Measurements from ENCODE around the gene PLK1. TPM values are rescaled to one million over a fixed set of nuclear protein-coding genes. Genes with fewer than 3 reads are reported as not detected.

Gene PLK1
- total and polyA plus RNA-seq, 2 of the 13 experiments (the other 11 are each of a cell fraction or from before 2014, with no cell fraction given): 71.5 to 76.3 TPM

DNA sequence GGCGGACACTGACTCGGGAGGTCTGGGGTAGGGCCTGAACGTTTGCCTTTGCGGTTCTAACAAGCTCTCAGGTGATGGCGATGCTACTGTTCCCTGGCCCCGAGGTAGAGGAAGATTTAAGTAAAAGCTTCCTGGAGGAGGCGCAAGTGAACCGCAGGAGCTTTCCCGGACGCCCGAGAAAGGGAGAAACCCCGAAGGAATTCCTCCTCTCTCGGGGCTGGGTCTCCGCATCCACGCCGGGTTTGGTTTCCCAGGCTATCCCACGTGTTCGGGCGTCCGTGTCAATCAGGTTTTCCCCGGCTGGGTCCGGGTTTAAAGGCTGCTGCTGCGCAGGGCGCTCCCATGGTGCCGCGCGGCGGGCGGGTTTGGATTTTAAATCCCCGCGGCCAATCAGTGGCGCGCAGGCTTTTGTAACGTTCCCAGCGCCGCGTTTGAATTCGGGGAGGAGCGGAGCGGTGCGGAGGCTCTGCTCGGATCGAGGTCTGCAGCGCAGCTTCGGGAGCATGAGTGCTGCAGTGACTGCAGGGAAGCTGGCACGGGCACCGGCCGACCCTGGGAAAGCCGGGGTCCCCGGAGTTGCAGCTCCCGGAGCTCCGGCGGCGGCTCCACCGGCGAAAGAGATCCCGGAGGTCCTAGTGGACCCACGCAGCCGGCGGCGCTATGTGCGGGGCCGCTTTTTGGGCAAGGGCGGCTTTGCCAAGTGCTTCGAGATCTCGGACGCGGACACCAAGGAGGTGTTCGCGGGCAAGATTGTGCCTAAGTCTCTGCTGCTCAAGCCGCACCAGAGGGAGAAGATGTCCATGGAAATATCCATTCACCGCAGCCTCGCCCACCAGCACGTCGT is at the start of gene PLK1 (continued):
- peak; percentile 94 for TF ChIP-seq GATAD1 (CRISPR knock-in tag; IDR thresholded peaks at IDR 0.05)
- TF ChIP-seq ZNF235 (CRISPR knock-in tag; IDR thresholded peaks at IDR 0.05; ENCODE audit: borderline replicate concordance): no peak
- TF ChIP-seq ZNF256 (CRISPR knock-in tag; conservative IDR thresholded peaks at IDR 0.05): peak; percentile 60; the same call in 1 of the 2 replicates
- TF ChIP-seq ATF7 (IDR thresholded peaks at IDR 0.05): no peak
- TF ChIP-seq ATF7 (CRISPR knock-in tag; IDR thresholded peaks at IDR 0.05): 0 out of 2 replicates have a peak, but pooled peaks have one; percentile 13
- no peak for TF ChIP-seq ZNF225 (CRISPR knock-in tag; IDR thresholded peaks at IDR 0.05)
- no peak for TF ChIP-seq RORA (CRISPR knock-in tag; IDR thresholded peaks at IDR 0.05)
- TF ChIP-seq, protein P1, sequence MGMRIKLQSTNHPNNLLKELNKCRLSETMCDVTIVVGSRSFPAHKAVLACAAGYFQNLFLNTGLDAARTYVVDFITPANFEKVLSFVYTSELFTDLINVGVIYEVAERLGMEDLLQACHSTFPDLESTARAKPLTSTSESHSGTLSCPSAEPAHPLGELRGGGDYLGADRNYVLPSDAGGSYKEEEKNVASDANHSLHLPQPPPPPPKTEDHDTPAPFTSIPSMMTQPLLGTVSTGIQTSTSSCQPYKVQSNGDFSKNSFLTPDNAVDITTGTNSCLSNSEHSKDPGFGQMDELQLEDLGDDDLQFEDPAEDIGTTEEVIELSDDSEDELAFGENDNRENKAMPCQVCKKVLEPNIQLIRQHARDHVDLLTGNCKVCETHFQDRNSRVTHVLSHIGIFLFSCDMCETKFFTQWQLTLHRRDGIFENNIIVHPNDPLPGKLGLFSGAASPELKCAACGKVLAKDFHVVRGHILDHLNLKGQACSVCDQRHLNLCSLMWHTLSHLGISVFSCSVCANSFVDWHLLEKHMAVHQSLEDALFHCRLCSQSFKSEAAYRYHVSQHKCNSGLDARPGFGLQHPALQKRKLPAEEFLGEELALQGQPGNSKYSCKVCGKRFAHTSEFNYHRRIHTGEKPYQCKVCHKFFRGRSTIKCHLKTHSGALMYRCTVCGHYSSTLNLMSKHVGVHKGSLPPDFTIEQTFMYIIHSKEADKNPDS (CRISPR knock-in tag; IDR thresholded peaks at IDR 0.05): no peak
- peak; percentile 88 for TF ChIP-seq IKZF4 (CRISPR knock-in tag; IDR thresholded peaks at IDR 0.05; ENCODE audit: borderline replicate concordance, low read depth, not compliant biosample characterization)
- peak; percentile 97 for TF ChIP-seq ZNF143 (CRISPR knock-in tag; IDR thresholded peaks at IDR 0.05)
- TF ChIP-seq ZNF841 (CRISPR knock-in tag; IDR thresholded peaks at IDR 0.05; ENCODE audit: borderline replicate concordance): peak; percentile 100
- peak; percentile 56; the same call in 1 of the 2 replicates for TF ChIP-seq NR1H2 (CRISPR knock-in tag; IDR thresholded peaks at IDR 0.05; ENCODE audit: borderline replicate concordance, low read depth)
- 0 out of 2 replicates have a peak, but pooled peaks have one; percentile 13 for TF ChIP-seq ZNF598 (CRISPR knock-in tag; IDR thresholded peaks at IDR 0.05; ENCODE audit: borderline replicate concordance)
- TF ChIP-seq, protein P2, sequence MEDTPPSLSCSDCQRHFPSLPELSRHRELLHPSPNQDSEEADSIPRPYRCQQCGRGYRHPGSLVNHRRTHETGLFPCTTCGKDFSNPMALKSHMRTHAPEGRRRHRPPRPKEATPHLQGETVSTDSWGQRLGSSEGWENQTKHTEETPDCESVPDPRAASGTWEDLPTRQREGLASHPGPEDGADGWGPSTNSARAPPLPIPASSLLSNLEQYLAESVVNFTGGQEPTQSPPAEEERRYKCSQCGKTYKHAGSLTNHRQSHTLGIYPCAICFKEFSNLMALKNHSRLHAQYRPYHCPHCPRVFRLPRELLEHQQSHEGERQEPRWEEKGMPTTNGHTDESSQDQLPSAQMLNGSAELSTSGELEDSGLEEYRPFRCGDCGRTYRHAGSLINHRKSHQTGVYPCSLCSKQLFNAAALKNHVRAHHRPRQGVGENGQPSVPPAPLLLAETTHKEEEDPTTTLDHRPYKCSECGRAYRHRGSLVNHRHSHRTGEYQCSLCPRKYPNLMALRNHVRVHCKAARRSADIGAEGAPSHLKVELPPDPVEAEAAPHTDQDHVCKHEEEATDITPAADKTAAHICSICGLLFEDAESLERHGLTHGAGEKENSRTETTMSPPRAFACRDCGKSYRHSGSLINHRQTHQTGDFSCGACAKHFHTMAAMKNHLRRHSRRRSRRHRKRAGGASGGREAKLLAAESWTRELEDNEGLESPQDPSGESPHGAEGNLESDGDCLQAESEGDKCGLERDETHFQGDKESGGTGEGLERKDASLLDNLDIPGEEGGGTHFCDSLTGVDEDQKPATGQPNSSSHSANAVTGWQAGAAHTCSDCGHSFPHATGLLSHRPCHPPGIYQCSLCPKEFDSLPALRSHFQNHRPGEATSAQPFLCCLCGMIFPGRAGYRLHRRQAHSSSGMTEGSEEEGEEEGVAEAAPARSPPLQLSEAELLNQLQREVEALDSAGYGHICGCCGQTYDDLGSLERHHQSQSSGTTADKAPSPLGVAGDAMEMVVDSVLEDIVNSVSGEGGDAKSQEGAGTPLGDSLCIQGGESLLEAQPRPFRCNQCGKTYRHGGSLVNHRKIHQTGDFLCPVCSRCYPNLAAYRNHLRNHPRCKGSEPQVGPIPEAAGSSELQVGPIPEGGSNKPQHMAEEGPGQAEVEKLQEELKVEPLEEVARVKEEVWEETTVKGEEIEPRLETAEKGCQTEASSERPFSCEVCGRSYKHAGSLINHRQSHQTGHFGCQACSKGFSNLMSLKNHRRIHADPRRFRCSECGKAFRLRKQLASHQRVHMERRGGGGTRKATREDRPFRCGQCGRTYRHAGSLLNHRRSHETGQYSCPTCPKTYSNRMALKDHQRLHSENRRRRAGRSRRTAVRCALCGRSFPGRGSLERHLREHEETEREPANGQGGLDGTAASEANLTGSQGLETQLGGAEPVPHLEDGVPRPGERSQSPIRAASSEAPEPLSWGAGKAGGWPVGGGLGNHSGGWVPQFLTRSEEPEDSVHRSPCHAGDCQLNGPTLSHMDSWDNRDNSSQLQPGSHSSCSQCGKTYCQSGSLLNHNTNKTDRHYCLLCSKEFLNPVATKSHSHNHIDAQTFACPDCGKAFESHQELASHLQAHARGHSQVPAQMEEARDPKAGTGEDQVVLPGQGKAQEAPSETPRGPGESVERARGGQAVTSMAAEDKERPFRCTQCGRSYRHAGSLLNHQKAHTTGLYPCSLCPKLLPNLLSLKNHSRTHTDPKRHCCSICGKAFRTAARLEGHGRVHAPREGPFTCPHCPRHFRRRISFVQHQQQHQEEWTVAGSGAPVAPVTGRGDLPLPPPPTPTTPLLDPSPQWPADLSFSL (CRISPR knock-in tag; IDR thresholded peaks at IDR 0.05): no peak
- TF ChIP-seq, protein P3, sequence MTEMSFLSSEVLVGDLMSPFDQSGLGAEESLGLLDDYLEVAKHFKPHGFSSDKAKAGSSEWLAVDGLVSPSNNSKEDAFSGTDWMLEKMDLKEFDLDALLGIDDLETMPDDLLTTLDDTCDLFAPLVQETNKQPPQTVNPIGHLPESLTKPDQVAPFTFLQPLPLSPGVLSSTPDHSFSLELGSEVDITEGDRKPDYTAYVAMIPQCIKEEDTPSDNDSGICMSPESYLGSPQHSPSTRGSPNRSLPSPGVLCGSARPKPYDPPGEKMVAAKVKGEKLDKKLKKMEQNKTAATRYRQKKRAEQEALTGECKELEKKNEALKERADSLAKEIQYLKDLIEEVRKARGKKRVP (CRISPR knock-in tag; IDR thresholded peaks at IDR 0.05): peak in 1 of 2 experiments; percentile 98; a peak in 2 of 4 replicates
- no peak for TF ChIP-seq DPF2 (CRISPR knock-in tag; IDR thresholded peaks at IDR 0.05; ENCODE audit: borderline replicate concordance, low read depth)
- peak; percentile 45 for TF ChIP-seq TEAD3 (CRISPR knock-in tag; optimal IDR thresholded peaks at IDR 0.05; ENCODE audit: borderline replicate concordance)
- 0 out of 2 replicates have a peak, but pooled peaks have one; percentile 37 for TF ChIP-seq ZFP41 (CRISPR knock-in tag; IDR thresholded peaks at IDR 0.05; ENCODE audit: borderline replicate concordance)

Data from HepG2 (cell line).